Raji (cell line): ENCODE results near the gene TRIO.

Experiments
- POLR2A ChIP-seq: IDR thresholded peaks from 2 replicates; pipeline ENCODE4 v1.6.1; 2011; ENCODE audit warnings: low read depth, low read length, control low read depth; ENCODE audit not compliant: insufficient read depth

The TRIO gene

DNA sequence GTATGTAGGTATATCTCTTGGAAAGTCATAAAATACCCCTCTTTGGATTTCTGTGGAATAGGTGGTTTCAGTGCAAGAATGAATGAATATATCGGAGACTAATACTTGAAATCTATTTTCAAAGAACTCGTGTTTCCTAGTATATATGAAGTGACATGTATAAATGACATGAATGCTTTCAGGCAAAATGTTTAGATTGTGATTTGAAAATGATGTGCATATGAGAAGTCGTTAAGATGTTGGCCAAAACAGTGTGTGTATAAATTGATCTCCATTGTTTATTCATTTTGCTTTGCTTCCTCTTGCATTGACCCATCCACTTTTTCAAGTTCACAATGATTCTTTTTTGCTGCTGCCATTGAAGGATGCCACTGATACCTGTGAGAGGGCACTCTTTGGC, 8.3 kb downstream of the TRIO start:
- TF ChIP-seq POLR2A: no peak

DNA sequence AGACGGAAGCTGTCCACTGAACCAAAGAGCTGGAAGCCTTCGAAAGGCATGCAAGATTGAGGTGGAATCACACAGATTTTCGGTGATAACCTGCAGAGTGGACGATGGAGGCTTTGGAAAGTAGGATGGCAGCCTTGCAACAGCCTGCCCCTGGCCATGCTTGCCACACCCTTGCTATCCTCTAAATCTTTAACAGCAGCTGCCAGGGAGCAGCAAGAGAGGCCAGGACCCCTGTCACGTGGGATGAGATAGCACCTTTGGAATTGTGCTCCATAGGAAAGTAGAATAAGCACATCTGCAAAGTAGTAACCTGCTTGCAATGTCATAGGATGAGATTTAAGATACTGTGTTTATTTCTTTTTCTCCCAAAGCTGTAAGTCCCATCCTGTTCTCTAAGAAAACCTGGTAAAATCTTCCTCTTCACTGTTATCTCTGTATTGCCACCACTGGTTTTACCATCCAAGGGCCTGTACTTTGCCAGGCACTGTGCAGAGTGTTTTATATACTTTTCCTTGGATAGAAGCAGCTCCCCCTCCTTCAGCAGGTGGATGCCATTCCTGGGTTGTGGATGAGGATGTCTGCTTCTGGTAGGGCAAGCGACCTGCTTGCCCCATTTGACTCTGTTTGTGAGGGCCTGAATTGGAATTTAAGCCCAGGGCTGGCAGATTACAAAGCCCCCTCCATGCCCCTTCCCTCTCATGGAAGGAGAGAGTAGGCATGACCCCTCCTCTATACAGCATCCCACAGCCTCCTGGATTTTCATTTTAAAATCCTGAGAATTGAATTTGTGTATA, 10.1 kb downstream of the TRIO start:
- no peak for TF ChIP-seq POLR2A

DNA sequence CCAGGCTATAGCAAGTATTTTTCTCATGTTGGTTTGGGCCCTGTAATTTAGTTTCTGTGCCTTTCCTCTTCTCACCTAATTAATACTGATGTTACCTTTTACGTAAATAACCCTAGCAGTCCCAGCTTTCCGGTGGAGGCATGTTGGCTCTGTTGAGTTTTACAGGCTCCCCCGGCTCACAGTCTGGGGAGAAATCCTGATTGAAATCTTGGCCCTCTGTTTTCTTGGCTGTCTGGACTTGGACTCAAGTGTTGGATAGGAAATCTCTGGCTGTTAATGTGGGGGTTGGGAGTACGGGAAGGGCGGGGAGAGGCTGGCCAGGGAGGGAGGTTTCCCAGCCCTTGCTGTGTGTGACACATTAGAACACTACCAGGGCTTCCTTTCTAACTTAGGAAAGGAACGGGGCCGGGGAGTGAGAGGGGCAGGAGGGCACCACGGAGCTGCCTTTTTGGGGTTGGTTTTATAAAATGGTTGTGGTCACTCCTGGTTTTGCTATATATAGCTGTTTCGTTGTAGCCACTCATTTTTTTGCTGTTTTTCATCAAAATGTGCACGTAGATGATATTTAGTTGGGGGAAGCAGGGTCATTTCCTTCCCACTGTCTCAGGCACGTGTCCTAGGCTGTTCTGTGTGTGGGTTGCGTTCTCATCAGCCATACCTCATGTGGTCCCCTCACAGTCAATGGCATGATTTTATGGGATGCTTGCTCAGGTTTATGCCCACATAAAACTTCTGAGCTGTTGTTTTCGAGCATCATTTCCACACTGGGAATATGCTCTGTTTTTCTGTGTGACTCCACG, 11.0 kb downstream of the TRIO start:
- no peak for TF ChIP-seq POLR2A

DNA sequence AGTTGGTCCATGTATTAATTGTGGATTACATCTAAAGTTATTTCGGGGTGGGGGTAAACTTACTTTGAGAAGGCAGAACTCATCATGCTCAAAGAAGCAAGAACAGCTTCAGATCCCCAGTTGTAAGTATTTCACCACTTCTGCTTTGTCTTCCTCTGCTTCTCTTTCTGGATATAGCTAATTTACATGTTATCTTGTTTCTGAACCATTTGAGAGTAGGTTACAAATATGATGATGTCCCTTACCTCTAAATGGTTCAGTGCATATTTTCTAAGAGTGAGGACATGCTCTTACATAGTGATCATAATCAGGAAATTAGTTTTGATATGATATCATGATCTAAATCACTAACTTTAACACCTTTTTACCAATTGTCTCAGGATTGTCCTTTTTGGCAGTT, 11.9 kb downstream of the TRIO start:
- TF ChIP-seq POLR2A: peak; percentile 40; the same call in 1 of the 2 replicates

DNA sequence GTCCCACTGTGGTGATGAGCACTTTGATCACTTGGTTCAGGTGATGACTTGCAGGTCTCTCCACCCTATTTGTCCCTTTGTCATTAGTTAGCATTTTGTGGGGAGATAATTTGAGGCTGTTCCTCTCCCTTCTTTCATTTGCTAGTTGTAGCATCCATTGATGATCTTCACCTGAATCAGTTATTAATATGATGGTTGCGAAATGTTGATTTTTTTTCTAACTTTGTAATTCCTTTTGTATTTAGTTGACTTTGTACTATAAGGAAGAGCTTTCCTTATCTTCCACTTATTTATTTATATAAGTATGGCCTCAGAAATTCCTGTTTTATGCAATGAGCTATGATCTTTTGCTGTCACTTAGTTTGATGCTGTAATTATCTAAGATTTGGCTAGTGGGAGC, 12.6 kb downstream of the TRIO start:
- no peak for TF ChIP-seq POLR2A

DNA sequence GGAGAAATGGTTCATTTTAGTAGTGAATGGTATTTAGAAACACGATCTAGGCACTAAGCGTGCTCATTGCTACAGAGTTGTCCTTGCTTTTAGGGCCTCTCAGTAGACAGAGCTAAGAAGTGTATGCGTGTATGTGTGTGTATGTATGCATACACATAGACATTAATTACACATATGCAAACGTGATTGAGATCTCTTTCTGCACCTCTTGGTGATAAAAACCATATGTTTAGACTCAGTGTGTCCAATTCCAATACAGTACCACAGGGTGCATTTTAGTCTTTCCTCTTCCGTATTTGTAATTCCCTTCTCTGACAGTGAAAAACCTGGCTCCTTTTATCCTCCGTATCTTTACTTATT, 13.1 kb downstream of the TRIO start:
- no peak for TF ChIP-seq POLR2A

DNA sequence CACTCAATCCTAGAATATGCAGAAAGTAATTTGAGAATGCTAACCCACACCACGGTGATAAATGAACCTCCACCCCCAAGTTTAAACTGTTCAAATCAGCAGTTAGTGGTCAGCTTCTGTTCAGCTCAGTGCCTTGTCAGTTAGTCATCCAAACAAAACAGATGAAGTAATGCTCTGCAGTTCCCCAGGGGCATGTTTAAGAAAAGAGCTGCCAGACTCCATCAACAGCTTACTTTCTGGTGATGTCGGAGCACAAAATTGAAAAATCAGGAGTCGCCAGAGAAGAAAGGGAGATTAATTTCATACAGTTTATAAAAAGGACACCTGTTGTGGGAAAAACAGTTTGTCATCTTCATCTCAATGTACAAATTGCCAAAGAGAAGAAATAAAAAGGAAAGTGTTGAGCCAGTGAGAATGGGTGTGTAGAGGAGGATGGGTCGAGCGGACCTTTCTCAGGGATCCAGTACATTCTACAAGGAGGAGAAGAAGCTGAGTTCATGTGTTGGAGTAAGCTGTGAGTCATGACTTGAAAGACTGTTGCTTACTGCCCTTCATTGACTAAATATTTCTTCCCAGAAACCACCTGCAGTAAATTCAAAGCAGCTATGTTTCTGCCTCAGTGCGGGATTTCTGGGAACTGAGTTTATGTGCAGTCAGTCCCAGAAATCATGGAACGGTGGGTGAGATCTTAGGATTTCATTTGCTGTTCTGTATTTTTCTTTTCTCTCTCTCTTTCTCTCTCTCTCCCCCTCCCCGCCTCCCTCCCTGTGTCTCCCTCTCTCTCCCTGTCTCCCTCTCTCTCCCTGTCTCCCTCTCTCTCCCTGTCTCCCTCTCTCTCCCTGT, 13.7 kb downstream of the TRIO start:
- peak; percentile 26; the same call in 1 of the 2 replicates for TF ChIP-seq POLR2A

DNA sequence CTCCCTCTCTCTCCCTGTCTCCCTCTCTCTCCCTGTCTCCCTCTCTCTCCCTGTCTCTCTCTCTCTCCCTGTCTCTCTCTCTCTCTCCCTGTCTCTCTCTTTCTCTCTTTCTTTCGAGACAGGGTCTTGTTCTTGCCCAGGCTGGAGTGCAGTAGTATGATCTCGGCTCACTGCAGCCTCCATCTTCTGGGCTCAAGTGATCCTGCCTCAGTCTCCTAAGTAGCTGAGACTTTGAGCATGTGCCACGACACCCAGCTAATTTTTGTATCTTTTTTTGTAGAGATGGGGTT, 14.3 kb downstream of the TRIO start:
- no peak; the same call in 1 of the 2 replicates for TF ChIP-seq POLR2A

DNA sequence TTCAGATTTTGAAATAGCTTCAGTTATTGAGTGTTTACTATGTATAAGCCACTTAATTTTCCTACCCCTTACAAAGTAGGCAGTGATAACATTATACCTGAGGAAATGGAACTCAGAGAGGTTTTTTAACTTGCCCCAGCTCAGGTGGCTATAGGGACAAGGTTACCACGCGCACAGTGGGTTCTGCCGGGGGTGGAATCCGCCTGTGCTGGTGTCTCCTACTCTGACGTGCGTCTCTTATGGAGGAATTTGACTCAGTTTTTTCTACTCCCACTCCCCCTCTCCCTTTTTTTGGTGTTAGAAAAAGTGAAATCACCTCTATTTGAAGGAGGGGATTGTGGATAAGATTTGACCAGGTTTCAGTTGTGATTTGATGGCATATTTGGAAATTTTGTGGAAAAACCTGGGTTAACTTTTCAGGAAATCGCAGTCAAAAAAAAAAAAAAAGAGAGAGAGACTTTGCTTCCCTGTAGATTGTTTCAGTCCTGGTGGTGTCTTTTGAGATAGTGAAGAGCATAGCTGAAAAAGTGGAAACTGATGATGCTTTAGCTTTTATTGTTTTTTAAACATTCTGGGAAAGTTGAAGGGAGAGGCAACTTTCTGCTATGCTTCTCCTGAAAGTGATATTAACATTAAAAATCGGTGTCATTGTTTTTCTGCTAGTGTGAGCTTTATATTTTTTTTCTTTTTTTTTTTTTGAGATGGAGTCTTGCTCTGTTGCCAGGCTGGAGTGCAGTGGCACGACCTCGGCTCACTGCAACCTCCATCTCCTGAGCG, 15.9 kb downstream of the TRIO start:
- TF ChIP-seq POLR2A: no peak

DNA sequence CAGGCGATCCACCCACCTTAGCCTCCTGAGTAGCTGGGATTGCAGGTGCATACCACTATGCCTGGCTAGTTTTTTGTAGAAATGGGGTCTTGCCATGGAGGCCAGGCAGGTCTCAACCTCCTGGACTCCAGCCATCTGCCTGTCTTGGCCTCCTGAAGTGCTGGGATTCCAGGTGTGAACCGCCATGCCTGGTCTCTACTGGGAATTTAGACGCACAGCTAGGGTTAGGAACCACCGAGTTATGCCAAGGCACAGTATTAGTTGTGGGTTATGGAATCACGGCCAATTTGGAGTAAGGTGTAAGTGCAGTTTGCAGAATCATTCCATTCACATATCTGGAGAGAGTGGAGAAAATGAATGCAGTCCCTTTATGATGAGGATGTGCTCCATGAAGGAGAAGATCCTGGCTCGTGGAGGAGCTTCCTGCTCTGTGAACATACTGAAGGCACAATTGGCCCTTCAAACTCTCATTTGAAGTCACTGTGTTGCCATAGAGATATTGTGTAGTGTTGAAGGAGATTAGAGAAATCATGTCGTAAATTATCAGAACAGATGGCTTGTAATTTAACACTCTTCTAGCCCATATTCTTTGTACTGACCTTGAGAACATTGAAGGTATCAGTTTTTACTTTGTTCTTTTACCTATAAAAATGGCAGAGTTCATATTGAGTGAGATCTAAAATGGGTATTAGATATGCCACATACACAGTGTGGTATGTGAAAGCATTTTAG, 18.8 kb downstream of the TRIO start:
- no peak for TF ChIP-seq POLR2A

DNA sequence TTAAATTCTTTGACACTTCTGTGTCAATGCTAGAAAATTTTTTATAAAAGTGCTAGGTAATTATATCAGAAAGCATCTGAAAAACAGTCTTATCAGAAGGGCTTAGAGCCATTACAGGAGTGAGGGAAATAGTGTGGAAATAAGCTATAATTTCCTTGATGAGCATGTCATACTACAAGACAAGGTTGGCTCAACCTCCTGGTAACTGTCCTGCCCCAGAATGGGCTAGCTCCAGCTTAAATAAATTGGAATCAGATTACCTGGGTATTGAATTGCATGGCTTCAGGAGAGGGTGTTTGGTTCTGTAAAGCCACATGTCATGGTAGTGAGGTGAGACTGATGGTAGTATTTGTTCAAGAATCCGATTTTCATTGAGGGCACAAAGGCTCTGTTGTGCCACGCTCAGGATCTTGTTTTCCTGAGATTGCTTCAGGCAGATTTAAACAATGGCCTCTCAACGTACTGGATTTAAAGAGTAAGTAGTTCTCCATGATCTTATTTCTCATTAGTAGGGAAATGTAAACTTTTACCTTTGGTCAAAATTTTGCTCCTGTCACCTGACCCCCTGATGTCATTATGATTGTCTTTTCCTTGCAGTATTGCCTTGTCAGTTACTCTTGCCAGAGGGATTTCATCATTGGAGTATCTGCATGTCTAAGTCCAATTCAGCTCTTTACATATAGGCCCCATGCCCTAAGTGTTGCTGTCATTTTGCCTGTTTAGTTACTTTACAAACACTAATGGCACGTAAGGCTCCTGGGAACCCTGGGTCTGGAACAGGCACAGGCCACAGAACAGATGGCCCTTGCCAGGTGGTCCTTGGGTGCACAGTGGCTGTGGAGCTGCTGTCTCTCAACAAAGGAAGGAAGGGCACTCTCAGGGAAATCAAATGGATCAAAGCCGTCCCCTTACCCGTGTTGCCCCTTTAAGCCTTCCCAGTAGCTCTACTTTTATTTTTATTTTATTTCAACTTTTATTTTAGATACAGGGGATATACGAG, 21.3 kb downstream of the TRIO start:
- TF ChIP-seq POLR2A: no peak

DNA sequence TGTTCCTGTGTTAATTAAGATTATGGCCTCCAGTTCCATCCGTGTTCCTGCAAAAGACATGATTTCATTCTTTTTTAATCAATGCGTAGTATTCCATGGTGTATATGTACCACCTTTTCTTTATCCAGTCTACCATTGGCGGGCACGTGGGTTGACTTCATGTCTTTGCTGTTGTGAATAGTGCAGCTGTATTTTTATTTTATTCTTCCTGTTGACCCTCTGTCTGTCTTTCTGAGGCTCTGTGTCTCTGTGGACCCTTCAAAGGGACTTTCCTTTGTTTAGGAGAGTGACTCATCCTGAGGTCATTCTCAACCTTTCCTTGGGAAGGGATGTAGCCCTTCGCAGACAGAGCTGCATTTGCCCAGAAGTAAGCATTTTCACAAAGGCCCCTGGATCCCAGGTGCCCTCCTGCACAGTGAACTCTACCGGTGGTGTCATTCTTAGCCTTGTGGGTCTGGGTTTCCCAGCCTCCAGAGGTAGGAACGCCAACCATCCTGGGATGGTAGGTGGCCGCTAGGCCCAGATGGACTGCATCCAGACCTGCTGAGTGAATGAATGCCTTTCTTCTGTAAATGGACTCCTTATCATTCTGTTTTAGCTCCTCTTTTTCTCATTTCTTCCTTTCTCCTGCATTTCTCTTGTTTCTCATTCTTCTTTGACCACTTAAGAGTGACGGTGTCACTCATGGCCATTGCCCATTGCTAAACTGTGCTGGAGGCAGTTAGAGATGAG, 22.4 kb downstream of the TRIO start:
- TF ChIP-seq POLR2A: no peak
